ENCODE results near the gene MYO10.
"Not testable (repeated sequence)": the region's sequence is repeated elsewhere in the genome, so short reads cannot be mapped to it uniquely, and the experiment has no call there.

MYO10 gene

DNA sequence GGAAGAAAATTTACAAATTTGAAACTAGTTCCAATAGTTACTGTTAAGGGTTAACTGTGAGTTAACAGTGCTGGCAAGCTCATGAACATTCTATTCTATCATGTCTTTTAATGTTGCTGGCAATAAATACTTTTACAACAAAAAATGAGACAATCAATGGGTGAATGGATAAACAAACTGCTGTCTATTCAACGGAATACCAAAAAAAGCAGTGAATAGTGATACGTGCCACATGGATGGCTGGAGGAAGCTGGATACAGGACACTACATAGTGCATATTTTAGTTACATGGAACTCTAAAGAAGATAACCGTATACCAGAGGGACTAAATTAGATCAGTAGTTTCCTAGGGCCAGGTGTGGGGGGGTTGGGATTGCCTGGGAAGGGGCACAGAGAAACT lies 163.5 kb downstream of the MYO10 start:
- DNase-seq, result no peak

DNA sequence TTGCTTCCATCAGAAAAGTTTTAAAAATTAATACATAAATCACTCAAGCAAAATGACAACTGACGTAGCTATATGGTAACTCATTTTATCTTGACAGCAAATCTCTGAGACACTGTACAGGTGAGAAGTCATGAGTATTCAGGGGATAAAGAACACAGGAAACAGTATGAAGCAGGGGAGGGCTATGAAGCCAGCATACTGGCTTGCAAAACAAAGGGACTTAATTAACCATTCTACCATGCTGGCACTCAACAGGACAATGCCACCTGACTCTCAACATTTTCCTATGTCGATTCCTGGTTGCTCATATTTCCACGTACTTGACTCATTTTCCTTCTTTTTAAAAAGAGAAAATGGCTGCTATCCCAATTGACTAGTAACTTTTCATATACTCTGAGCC lies 167.9 kb downstream of the MYO10 start:
- no peak for DNase-seq

DNA sequence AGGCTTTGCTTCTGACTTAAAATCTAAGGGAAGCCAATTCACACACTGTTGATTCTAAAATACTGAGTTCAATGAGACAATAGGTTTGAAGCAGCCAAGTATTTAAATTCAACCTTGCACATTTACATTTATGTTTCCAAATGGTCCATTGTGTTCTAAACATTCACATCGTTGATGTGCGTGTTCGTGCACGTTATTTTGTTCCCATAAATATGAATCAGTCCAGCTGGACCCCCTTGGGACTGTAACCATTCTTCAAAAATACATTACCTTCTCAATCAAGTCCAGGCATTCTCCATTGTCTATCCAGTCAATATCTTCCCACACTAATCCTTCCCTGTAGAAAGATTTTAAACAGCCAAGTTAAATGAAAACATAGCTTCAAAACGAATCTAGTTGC lies 172.9 kb downstream of the MYO10 start:
- no peak for DNase-seq

DNA sequence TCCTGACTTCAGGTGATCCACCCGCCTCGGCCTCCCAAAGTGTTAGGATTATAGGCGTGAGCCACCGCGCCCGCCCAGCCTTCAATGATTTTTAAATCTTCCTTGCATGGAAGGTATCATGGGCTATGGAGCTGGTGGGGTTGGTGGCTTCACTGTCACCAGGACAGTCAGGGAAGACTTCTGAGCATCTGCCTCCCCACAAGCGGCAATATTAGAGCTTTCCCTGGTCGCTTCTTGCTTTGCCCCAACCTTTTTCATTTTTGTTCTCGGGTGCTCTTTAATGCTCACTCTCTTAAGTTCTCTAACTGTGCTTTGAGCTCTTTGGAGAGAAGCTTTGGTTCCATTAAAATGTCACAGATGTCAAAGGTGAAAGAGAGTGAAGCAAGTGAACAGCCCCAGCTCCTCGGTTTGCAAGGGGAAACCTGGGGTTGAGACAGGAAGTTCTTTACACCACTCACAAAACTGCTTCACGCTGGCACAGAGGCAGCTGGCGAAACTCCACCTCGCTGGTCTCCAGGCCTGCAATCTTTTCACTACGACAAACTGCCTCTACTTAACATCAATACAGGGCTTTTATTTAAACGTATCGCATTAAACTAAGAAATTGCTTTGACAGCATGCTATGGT lies 176.8 kb downstream of the MYO10 start:
- no peak for DNase-seq

DNA sequence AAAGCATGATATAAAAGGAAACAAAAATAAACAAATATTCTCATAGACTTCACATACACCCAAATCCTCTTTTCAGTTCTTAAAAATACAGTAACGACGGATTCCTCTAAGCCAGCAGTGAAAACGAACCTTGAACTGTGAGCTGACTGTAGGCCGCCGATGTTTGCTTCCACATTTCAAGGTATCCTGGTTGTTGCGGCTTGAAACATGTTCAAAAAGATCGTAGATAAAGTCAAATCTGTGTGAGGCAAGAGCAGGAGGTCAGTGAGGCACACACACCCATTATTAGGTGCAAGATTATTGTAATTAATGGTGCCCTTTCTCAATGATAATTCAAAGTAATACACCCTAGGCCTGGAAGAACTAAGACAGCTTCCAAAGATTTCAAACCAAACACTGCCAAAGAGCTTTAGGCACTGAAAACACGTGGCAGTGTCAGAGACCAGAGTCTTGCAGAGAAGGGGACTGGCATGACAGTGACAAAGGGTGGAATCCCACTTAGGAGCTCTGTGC lies 178.0 kb downstream of the MYO10 start:
- no peak for DNase-seq

DNA sequence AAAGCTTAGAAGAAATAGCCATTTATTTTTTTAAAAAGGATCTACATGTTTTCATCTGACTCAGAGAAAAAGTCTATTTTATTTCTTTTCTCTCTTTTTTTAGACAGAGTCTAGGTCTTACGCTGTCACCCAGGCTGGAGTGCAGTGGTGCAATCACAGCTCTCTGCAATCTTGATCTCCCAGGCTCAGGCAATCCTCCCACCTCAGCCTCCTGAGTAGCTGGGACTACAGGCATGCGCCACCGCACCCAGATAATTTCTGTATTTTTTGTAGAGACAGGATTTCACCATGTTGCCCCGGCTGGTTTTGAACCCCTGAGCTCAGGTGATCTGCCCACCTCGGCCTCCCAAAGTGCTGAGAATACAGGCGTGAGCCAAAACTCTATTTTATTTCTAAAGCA lies 178.5 kb downstream of the MYO10 start:
- not testable (repeated sequence) for DNase-seq

DNA sequence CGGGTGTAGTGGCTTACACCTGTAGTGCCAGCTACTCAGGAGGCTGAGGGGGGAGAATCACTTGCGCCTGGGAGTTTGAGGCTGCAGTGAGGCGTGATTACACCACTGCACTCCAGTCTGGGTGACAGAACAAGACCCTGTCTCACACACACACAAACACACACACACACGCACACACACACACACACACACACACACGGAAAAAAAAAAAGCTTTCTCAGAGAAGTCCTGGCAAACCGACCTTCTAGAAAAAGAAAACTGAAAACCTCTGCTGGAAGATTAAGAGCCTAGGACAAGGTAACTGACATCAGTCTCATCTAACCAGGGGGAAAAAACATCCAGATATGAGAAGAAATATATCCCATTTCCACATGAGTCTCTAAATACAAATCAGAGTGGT lies 178.9 kb downstream of the MYO10 start:
- DNase-seq, result no peak

DNA sequence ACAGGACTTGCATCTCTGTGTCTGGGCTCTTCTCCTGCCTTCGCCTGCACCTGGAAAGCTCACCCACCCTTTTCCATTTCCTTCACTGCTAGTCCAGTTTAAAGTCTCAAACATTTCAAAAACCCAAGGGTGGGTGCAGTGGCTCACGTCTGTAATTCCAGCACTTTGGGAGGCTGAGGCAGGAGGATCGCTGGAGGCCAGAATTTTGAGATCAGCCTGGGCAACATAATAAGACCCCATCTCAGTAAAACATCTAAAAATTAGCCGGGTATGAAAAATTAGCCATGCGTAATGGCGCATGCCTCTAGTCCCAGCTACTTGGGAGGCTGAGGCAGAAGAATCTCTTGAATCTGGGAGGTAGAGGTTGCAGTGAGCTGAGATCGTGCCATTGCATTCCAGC lies 179.4 kb downstream of the MYO10 start:
- no peak for DNase-seq

DNA sequence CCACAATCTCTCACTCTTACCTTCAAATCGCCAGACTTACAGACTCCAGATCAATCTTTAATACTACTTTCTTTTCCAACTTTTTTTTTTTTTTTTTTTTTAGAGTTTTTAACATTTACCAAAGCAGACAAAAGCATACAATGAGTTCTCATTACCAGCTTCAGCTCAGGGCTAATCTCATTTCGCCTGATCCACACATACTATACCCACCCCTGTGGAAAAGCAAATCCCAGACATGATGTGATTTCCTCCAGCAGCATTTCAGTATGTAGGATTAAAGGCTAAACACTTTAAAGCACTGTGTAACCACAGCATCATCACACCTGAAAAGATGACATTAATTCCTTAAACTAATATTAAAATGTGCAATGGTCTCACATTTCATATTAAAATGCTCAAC lies 180.4 kb downstream of the MYO10 start:
- no peak for DNase-seq

DNA sequence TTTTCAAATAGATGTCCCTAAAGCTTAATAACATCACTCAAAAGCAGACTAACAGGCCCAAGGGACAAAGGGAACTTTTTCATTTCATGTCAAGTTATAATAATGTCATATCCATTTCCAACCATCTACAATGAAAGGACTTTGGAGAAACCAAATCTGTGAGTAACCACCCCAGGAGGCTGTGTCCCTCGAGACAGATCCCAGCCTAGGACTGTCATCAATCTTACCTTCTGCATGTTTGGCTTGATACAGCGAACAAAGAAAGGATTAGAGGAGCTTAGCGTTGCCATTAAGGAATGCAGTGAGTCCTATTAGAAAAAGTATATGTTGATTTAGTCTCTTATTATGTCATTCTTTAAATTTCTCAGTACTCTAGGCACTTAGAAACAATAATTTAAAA lies 181.5 kb downstream of the MYO10 start:
- DNase-seq, result no peak

DNA sequence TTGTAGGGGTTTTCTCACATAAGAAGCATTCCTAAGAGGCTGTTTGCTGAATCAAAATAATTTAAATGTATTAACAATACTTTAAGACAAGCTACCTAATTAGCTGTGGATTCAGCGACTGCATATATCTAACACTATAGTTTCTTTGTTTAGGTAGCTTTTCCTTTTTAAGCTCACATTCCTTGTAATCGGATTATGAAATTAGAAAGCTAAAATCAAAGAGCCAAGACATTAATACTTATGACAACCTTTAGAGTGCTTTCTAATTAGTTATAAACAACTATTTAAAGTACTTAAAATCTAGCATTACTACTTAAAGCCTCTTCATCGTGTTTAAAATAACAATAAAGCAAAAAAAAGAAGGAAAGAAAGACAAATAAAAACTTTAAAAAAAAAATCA lies 182.0 kb downstream of the MYO10 start:
- DNase-seq, result no peak

DNA sequence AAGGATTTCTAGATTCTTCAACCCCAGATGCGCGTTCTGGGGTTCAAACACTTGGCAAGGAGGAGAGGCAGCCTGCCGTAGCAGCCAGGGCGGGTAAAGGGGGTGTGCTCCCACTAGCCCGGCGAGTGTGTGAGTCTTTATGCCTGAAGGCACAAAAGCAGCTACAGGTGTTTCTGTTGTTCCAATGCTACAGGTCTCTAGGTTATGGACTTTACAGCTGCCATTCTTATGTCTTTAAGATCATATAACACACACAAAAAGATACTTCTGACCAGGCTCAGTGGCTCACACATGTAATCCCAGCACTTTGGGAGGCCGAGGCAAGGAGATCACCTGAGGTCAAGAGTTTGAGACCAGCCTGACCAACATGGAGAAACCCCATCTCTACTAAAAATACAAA lies 185.6 kb downstream of the MYO10 start:
- DNase-seq, result no peak

DNA sequence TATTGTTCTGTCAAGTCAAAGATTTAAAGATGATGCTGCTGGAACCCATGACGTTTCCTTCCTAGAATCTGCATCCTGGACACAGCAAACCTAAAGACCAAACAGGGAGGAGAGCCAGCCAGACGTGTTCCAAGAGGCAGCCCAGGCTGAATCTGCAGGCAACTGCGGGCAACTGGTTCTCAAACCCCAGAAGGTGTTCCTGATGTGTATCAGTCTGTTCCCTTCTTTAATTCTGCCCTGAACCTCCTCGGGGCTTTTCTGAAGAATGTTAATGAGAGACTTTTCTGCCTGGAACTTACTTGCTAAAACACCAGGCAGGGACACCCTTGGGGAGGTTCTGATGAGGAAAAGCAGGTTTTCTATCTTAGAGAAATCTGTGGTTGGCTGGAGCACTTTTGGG lies 186.5 kb downstream of the MYO10 start:
- DNase-seq, result no peak

DNA sequence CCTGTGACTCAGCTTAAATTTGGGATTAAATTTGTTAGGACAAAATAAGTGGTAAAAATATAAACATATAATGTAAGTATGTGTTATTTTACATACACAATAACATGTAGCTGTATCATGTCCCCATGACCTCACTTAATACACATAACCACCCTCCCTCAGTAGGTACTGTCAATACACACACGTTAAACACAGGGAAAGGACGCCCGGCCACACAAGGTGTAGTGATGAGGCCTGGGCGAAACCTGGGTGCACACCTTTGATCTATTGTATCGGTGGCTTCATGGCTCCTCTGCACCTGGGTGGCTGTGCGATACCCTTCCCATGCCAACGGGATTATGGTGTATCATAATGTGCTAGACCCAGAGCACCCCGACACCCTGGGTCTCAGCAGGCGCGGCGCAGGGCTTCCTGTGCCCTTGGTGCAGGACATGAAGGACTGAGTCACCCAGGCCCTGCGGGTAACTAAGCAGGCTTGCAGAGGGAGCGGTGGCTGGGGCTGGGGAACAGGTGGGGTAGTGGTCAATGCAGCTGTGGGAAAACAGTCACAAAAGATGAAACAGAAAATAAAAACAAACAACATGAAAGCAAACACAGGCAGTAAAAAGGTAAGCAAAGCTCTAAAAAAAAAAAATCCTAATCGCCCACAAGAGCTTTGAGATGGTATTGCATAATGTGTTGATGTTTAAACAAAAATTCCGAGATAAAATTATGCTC lies 191.8 kb downstream of the MYO10 start:
- no peak for DNase-seq

DNA sequence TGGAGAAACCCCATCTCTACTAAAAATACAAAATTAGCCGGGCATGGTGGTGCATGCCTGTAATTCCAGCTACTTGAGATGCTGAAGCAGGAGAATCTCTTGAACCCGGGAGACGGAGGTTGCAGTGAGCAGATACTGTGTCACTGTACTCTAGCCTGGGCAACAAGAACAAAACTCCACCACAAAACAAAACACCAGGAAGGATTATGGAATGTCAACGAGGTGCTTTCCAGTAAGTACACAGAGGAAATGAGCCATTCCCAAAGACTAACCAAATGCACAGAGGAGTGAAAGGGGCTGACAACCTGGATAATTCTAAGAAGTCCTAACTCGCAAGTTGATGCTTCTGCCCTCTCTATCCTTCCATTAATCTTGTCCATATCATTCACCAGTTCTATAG lies 193.2 kb downstream of the MYO10 start:
- DNase-seq, result no peak

DNA sequence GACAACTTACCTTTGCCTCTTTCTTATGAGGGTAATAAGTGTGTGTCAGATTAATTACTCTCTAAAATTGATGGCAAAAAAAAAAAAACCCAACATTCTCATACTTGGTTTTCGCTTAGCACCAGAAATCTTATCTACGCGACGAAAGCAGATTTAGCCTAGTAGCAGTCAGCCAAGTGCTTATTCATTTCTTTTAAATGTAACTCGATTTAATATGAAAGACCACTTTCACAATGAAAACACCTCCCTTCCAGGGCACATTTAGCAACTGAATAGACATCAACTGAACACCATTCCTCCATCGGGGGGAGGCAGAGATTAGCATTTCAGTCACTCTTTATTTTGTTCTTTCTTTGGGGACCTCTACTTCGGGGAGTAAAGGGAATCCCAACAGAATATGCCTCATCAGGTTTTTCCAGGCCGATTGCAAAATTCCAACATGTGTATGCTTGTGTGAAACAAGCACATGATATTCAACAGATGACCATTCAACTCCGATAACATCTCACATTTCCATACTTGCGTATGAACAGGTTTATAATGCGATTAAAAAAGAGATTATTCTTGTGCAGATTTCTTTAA lies 195.2 kb downstream of the MYO10 start:
- DNase-seq, result no peak

DNA sequence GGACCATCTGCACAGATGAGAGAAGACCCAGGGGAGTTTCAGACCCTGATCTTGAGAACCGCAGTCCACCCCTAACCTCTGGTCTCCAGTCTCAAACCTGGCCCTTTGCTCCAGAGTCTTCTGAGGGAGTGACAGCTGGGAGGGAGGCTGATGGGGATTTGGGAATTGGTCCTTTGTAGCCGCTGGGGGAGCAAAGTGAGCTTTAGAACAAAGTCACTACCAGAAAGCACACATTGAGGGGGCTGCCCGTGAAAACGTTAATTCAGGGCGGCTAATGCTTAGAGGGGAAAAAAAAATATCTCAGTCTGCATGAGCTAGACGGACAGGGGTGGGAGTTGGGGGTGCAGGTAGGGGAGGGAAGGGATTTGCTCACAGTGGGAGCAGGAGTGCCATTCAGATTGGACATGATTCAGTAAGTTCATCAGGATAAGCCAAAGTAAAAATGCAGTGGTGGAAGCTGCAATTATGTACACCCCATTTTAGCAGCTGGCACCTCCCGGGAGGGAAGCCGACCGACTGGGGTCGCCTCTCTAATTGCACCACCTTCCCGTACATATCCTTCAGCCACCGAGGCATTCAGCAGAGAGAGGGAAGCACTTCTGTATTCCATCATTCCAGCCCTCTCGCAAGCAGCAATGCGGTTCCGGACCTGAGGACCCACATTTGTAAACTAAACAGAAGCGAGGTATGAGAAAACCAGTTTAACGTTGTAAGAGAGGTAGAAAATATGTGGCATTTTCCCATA lies 195.8 kb downstream of the MYO10 start:
- no peak for DNase-seq

DNA sequence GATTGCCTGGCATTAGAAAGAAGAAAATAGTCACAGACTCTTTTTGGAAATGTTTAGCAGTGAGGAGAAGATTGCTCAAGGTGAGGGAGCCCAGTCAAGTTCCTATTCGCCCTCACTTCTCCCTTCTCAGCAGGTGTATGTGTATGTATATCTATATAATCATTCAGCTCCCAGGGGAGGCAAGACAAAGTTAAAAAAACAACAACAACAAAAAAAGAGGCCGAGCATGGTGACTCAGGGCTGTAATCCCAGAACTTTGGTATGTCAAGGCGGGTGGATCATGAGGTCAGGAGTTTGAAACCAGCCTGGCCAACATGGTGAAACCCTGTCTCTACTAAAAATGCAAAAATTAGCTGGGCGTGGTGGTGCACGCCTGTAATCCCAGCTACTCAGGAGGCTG lies 197.7 kb downstream of the MYO10 start:
- not testable (repeated sequence) for DNase-seq

DNA sequence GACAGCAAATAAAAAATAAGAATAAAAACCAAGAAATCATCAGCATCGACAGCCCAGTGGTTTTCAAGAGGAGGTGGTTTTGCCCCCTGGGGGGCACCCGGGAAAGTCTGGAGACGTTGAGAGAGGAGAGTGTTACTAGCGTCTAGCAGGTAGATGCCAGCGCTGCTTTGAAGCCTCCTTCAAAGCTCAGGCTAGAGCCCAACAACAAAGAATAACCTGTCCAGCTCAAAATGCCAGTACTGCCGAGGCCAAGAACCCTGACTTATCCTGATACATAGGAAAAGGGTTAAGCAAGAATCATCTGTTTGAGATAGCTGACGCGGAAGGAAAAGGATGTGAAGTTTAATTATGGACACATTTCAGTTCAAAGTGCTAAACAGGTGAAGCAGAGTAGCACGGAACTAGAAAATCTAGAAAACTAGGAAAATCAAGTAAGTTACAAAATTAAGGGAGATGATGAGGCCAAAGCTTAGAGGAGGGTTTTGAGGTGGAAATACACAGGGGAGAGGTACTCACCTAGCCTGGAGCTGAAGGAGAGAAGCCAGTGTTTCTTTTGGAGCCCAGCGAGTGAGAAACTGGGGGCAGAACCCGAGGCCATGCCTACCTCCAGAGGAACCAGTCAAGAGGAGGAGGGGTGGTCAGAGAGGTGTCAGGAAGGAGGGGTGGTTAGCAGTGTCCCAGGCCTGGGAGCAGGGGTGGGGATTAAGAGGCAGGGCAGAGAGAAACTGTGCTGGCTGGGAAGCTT lies 198.3 kb downstream of the MYO10 start:
- DNase-seq, result no peak

DNA sequence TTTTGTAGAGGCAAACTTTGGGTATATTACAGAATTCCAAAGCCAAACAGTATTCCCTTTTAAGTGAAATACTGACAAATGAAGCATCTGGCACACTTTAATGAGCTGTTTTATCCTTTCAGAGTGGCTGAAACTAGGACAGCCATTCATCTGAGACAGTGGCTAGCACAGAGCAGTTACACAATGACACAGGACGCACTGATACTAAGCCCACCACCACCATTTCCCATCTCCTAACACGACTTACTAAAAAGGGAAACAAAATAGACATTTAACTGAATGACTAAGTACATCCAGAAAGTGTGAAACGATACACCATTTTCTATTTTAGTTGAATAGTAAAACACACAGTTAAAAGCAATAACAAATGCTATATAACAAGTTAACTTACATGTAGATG lies 198.9 kb downstream of the MYO10 start:
- no peak for DNase-seq

DNA sequence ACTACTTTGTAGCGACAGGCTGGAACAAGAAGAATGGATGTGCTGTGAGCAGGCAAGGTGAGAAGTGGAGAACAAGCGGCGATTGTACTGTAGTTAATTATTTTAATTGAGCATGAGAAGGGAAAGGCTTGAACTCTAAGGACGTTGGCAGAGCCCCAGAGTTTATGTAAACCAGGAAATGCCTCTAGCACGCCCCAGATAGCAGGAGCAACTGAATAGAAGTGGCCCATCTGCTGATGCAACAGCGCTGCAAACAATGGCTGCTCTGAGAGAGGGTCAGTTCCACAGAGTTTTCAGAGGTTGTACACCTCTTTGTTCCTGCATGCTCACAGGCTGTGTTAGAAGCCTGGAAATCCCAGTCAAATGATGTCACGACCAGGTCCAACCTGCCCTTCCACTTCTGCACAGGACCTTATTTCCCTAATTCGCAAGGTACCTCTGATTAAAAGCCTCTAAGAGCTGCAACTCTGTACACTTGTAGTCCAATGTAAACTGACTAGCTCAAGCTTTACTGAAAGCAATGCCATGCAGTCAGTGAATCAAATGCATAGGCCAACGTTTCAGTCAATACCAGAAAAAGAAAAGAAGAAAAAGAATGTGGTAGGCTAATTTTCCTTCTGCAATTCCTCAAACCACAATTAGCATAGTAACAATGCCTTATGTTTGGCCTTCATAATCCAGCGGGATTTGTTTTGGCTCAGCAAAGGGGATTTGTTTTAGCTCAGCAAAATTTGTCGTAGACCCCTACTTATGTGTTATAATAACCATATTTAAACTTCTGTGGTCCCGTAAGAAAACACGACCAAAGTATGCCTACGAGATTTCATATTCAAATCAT lies 199.7 kb downstream of the MYO10 start:
- DNase-seq, result no peak

Measured in NK-92 treated with Interleukin-12 subunit alpha and Interleukin-12 subunit beta, amount 100 ng/mL, for 24 hours (cell line).